Uterus (tissue), 2 donors: ENCODE data around the gene TEX264.

ENCODE experiments used
- CTCF ChIP-seq, 4 experiments: fragments of 200-600 bp in 2 of 4; fragments of 450-650 bp in 2 of 4; sonication (generic) in 2 of 4; IDR thresholded peaks; one replicate each; pipeline ENCODE4 v1.5.1; 2016 to 2019; ENCODE audit warnings: antibody characterized with exemption in 4 of 4, mild to moderate bottlenecking in 2 of 4, moderate library complexity in 1 of 4
- POLR2A ChIP-seq, 2 donors: fragments of 450-650 bp; IDR thresholded peaks; one replicate each; pipeline ENCODE4 v1.6.1; 2016; ENCODE audit warnings: antibody characterized with exemption in 2 of 2, mild to moderate bottlenecking in 1 of 2, moderate library complexity in 1 of 2

- no peak for TF ChIP-seq CTCF (IDR thresholded peaks at IDR 0.05)
- TF ChIP-seq POLR2A (IDR thresholded peaks at IDR 0.05): no peak
These were observed 49.4 kb downstream of the TEX264 start for GRCh38 chr3:51720292-51721061.
